Gastrocnemius medialis (tissue), 4 donors: ENCODE results near the gene MARCO. TPM values are rescaled to one million over a fixed set of nuclear protein-coding genes. Genes with fewer than 3 reads are reported as not detected.

Experiments
- ATAC-seq, 2 donors: fragments of 150-250 bp; one replicate each; pipeline ENCODE4 v1.9.1; 2016
- DNase-seq, 2 donors: peaks; one replicate each; pipeline ENCODE4 v3.0.0-alpha.2; 2019
- H3K27ac ChIP-seq, 4 donors: fragments of 200-600 bp; sonication (generic); 1 replicate in 1 of 4; 2 replicates in 3 of 4; pipeline ENCODE4 v1.5.1; 2016 to 2018; ENCODE audit warnings: mild to moderate bottlenecking in 2 of 4, moderate library complexity in 1 of 4
- H3K27me3 ChIP-seq, 3 donors: fragments of 200-600 bp; sonication (generic) in 2 of 3; 1 replicate in 1 of 3; 2 replicates in 2 of 3; pipeline versions ENCODE4 v1.5.1 to v1.6.0; 2016 to 2019; ENCODE audit warnings: mild to moderate bottlenecking in 1 of 3, moderate library complexity in 1 of 3
- H3K36me3 ChIP-seq, 2 donors: fragments of 200-600 bp; sonication (generic) in 1 of 2; one replicate each; pipeline ENCODE4 v1.5.1; 2017 to 2018
- H3K4me1 ChIP-seq, 2 donors: fragments of 200-600 bp; sonication (generic) in 1 of 2; one replicate each; pipeline ENCODE4 v1.5.1; 2016 to 2017; ENCODE audit warnings: mild to moderate bottlenecking in 2 of 2
- H3K4me3 ChIP-seq, 4 donors: fragments of 200-600 bp; sonication (generic) in 3 of 4; 1 replicate in 1 of 4; 2 replicates in 3 of 4; pipeline ENCODE4 v1.5.1; 2016 to 2019; ENCODE audit warnings: mild to moderate bottlenecking in 2 of 4
- H3K9me3 ChIP-seq, 3 donors: fragments of 200-600 bp; sonication (generic) in 2 of 3; 1 replicate in 1 of 3; 2 replicates in 2 of 3; pipeline ENCODE4 v1.5.1; 2016 to 2019
- POLR2A ChIP-seq, 2 donors: fragments of 450-650 bp; IDR thresholded peaks; one replicate each; pipeline ENCODE4 v1.6.1; 2017; ENCODE audit warnings: antibody characterized with exemption in 2 of 2, mild to moderate bottlenecking in 2 of 2, moderate library complexity in 2 of 2
- in situ Hi-C, 4 donors: fragments of 200-750 bp; cut with MboI; loops; one replicate each; pipeline versions ENCODE4 v1.15.0 to v1.8.0; 2017; ENCODE audit warnings: low sequenced_read_pairs in 4 of 4
- intact Hi-C: fragments of 100-400 bp; cut with DNase I; formaldehyde crosslinking; loops from one replicate; pipeline ENCODE4 v1.15.1; 2023; ENCODE audit warnings: low total_unique reads
- total RNA-seq, 4 donors: library from RNA; depleted of rRNA; stranded (reverse); fragments of >200 nt; gene quantifications; one replicate each; pipeline versions ENCODE4 v1.1.0 to v1.2.3, GENCODE V29; 2016
- TF ChIP-seq, protein P1 (sequence below), 5 experiments: fragments of 450-650 bp in 3 of 5; fragments of 200-600 bp in 2 of 5; sonication (generic) in 2 of 5; IDR thresholded peaks in 4 of 5; conservative IDR thresholded peaks in 1 of 5; 1 replicate in 4 of 5; 2 replicates in 1 of 5; pipeline ENCODE4 v1.5.1; 2016 to 2019; ENCODE audit warnings: antibody characterized with exemption in 5 of 5, mild to moderate bottlenecking in 3 of 5, moderate library complexity in 3 of 5

Gene MARCO
- total RNA-seq, 4 donors from 2014 or later = 0.66 to 5.9 (median 2.6) TPM

DNA sequence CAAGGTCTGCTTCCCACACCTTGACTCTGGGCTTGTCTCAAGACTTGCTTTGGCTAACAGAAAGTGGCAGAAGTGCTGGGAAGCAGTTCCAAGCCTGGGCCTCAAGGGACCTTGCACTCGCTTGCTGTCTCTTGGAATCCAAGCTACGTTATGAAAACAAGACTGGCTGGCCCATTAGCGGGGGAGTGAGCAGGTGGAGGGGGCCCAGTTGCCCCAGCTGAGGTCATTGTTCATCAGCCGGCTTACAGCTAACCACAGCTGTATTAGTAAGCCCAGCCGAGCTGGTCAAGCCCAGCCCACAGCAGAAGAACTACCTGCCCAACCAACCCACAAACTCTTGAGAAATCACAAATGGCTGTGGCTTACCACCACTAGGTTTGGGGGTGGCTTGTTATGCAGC, 63.1 kb downstream of the MARCO start:
- intact Hi-C loops (no loop called here), in situ Hi-C loops (loop anchor here in 2 of 4 donors (25.0 kb wide), 1 partner anchor 307 kb away; no protein-coding TSS in a partner anchor)
- Histone ChIP-seq H3K36me3 (no peaks in the 10 kb centered on the region), H3K27me3 (no peaks in the 10 kb centered on the region), H3K27ac (no peak overlapping the region), H3K9me3 (no peaks in the 10 kb centered on the region), H3K4me3 (no peak overlapping the region), H3K4me1 (no peaks in the 10 kb centered on the region)
- no peak for ATAC-seq
- TF ChIP-seq, protein P1, sequence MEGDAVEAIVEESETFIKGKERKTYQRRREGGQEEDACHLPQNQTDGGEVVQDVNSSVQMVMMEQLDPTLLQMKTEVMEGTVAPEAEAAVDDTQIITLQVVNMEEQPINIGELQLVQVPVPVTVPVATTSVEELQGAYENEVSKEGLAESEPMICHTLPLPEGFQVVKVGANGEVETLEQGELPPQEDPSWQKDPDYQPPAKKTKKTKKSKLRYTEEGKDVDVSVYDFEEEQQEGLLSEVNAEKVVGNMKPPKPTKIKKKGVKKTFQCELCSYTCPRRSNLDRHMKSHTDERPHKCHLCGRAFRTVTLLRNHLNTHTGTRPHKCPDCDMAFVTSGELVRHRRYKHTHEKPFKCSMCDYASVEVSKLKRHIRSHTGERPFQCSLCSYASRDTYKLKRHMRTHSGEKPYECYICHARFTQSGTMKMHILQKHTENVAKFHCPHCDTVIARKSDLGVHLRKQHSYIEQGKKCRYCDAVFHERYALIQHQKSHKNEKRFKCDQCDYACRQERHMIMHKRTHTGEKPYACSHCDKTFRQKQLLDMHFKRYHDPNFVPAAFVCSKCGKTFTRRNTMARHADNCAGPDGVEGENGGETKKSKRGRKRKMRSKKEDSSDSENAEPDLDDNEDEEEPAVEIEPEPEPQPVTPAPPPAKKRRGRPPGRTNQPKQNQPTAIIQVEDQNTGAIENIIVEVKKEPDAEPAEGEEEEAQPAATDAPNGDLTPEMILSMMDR (IDR thresholded peaks at IDR 0.05 in 4 of 5, conservative IDR thresholded peaks at IDR 0.05 in 1 of 5) = no peak
- TF ChIP-seq POLR2A (IDR thresholded peaks at IDR 0.05) = no peak
- no peak for DNase-seq

DNA sequence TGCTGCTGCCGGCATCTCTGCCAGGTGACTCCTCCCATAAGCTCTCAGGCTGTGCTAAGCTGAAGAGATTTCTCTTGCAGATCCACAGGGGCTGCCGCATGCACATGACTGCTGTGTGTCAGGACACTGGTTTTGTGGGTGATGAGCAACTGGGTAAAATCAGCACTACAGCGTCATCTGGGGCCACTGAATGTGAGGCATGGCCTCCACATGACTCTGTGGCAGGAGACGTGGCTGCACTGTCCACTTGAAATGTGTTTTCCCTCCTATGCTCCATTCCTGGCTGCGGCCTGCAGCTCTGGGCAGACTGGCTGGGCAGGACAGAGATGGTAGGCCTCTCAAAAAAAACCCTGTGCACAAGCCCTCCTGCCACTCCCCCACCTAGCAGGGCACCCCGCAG, 63.6 kb downstream of the MARCO start:
- H3K9me3 ChIP-seq = no peaks in the 10 kb centered on the region
- no peak overlapping the region for H3K4me3 ChIP-seq
- ATAC-seq = no peak
- TF ChIP-seq, protein P1 (IDR thresholded peaks at IDR 0.05 in 4 of 5, conservative IDR thresholded peaks at IDR 0.05 in 1 of 5) = no peak
- TF ChIP-seq POLR2A (IDR thresholded peaks at IDR 0.05) = no peak
- no peaks in the 10 kb centered on the region for H3K4me1 ChIP-seq
- no peaks in the 10 kb centered on the region for H3K27me3 ChIP-seq
- DNase-seq = no peak
- intact Hi-C loops = no loop called here
- no peak overlapping the region for H3K27ac ChIP-seq
- in situ Hi-C loops = loop anchor here in 2 of 4 donors (25.0 kb wide), 1 partner anchor 307 kb away; no protein-coding TSS in a partner anchor
- H3K36me3 ChIP-seq = no peaks in the 10 kb centered on the region

DNA sequence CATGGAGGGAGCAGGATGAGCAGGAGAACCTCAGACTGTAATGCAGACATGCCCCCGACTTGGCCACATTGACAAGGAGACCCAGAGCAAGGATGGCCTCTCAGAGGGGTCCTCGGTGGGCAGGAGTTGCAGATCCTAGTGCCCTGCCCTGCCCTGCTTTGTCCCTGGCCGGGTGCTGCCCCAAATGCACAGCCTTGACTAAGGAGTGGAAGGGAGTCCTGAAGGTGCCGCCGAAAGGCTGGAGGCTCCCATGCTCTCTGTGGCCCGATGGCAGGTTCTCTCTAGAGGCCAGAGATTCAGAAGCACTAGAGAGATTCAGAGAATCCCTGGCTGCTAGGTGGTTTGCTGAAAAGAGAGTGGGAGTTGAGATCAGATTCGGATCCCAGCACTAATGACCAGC, 64.4 kb downstream of the MARCO start:
- H3K36me3 ChIP-seq = no peaks in the 10 kb centered on the region
- TF ChIP-seq, protein P1 (IDR thresholded peaks at IDR 0.05 in 4 of 5, conservative IDR thresholded peaks at IDR 0.05 in 1 of 5) = no peak
- TF ChIP-seq POLR2A (IDR thresholded peaks at IDR 0.05) = no peak
- ATAC-seq (no peak), DNase-seq (no peak)
- H3K9me3 ChIP-seq = no peaks in the 10 kb centered on the region
- no peak overlapping the region for H3K4me3 ChIP-seq
- H3K27me3 ChIP-seq = peaks cover 0 to 3% (median 0%) of the 10 kb centered on the region in 3 donors
- no peak overlapping the region for H3K27ac ChIP-seq
- H3K4me1 ChIP-seq = peaks cover 0 to 3% of the 10 kb centered on the region in 2 donors
- intact Hi-C loops (no loop called here), in situ Hi-C loops (loop anchor here in 2 of 4 donors (25.0 kb wide), 1 partner anchor 306 kb away; no protein-coding TSS in a partner anchor)

DNA sequence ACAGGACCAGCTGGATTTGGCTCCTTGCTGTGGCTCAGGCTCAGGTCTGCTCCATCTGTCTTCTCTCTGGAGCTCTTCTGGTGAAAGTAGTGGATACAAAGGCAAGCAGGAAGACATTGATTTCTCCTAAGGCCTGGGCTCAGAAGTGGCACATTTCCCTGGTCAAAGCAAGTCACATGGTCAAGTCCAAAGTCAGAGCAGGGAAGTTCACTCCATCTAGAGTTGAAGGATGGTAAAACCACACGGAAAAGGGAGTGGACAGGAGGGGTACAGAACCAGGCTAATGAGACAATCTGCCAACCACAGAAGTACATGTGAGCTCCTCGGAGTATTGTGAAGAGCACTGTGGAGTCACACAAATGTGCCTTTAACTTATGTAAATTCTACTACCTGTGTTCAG, 66.1 kb downstream of the MARCO start:
- Histone ChIP-seq H3K9me3 (no peaks in the 10 kb centered on the region), H3K36me3 (no peaks in the 10 kb centered on the region), H3K27me3 (peaks cover 0 to 8% (median 0%) of the 10 kb centered on the region in 3 donors), H3K4me1 (peaks cover 0 to 3% of the 10 kb centered on the region in 2 donors), H3K27ac (no peak overlapping the region), H3K4me3 (no peak overlapping the region)
- DNase-seq (no peak), ATAC-seq (no peak)
- TF ChIP-seq POLR2A (IDR thresholded peaks at IDR 0.05) = no peak
- TF ChIP-seq, protein P1 (IDR thresholded peaks at IDR 0.05 in 4 of 5, conservative IDR thresholded peaks at IDR 0.05 in 1 of 5) = no peak
- in situ Hi-C loops (loop anchor here in 2 of 4 donors (25.0 kb wide), 1 partner anchor 304 kb away; no protein-coding TSS in a partner anchor), intact Hi-C loops (no loop called here)

- no peak for DNase-seq
- Histone ChIP-seq H3K36me3 (no peaks in the 10 kb centered on the region), H3K27me3 (peaks cover 0 to 8% (median 0%) of the 10 kb centered on the region in 3 donors), H3K4me1 (peaks cover 0 to 3% of the 10 kb centered on the region in 2 donors), H3K27ac (no peak overlapping the region), H3K9me3 (no peaks in the 10 kb centered on the region), H3K4me3 (no peak overlapping the region)
- TF ChIP-seq POLR2A (IDR thresholded peaks at IDR 0.05) = no peak
- TF ChIP-seq, protein P1 (IDR thresholded peaks at IDR 0.05 in 4 of 5, conservative IDR thresholded peaks at IDR 0.05 in 1 of 5) = no peak
- ATAC-seq = no peak
- intact Hi-C loops = no loop called here
- in situ Hi-C loops = loop anchor here in 2 of 4 donors (25.0 kb wide), 1 partner anchor 303 kb away; no protein-coding TSS in a partner anchor
Observed at GRCh38 chr2:119009110-119009509, 67.1 kb downstream of the MARCO start.
